ENCODE results near the gene FAM193B.

DNA sequence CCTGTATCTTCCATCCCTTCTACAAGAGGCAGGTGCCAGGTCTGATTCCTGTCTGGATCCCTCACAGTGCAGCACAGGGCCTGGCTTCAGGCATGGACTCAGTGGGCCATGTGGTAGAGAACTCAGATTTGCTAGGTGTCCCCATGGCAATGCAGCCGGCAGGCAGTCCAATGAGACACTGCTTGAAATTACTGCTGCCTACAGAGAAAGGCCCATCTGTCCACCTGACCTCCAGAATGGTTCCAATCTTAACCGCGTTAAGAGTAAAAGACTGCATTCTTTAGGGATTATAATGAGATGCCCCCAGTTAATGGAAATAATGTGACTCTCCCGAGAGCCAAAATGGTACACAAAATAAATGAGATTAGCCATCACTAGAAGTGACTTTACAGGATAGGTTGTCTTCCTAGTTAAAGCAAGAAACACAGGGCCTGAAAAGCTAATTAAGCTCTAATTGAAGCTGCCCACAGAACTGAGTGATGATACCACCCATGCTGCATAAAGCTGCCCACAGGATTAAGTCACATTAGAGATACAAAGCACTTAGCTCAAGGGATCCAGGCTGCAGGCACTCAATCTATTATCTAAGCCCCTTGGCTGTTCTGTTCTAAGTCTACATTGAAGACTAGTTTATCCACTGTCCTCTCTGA, 11.4 kb downstream of the FAM193B start:
- no peak for TF ChIP-seq POLR2A (IDR thresholded peaks at IDR 0.05)
- TF ChIP-seq, protein P1, sequence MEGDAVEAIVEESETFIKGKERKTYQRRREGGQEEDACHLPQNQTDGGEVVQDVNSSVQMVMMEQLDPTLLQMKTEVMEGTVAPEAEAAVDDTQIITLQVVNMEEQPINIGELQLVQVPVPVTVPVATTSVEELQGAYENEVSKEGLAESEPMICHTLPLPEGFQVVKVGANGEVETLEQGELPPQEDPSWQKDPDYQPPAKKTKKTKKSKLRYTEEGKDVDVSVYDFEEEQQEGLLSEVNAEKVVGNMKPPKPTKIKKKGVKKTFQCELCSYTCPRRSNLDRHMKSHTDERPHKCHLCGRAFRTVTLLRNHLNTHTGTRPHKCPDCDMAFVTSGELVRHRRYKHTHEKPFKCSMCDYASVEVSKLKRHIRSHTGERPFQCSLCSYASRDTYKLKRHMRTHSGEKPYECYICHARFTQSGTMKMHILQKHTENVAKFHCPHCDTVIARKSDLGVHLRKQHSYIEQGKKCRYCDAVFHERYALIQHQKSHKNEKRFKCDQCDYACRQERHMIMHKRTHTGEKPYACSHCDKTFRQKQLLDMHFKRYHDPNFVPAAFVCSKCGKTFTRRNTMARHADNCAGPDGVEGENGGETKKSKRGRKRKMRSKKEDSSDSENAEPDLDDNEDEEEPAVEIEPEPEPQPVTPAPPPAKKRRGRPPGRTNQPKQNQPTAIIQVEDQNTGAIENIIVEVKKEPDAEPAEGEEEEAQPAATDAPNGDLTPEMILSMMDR (IDR thresholded peaks at IDR 0.05): no peak
- TF ChIP-seq EP300 (IDR thresholded peaks at IDR 0.05): no peak
- no peak for TF ChIP-seq POLR2AphosphoS5 (IDR thresholded peaks at IDR 0.05)

All from sigmoid colon (tissue), 4 donors.